ENCODE measurements around the gene ACBD5.

DNA sequence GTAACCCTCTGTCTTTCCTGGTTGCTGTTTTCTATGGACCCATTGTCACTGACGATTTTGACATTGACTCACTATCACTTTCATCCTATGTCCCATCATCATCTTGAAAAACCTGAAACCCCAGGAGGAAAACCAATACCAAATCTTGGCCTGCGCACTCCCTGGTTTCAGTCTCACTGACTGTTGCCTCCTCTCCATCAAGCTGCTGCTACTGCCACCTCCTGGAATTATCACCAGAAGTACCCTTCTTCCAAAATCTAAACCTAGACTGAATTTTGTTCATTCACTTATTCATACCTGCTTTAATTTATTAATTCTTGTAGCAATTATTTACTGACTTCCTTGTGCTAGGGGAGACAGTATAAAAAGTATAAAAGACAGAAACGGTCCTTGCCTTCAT is 44.5 kb upstream of the ACBD5 start:
- TF ChIP-seq CTCF (IDR thresholded peaks at IDR 0.05; ENCODE audit: poor library complexity) (peak; percentile 28), EZH2 (IDR thresholded peaks at IDR 0.05; ENCODE audit: borderline replicate concordance) (no peak)

All from hepatocyte (in vitro differentiated cells).